Measurements from ENCODE around the gene FGR. TPM values are rescaled to one million over a fixed set of nuclear protein-coding genes. Genes with fewer than 3 reads are reported as not detected.
"Not testable (repeated sequence)": the region's sequence is repeated elsewhere in the genome, so short reads cannot be mapped to it uniquely, and the experiment has no call there.

FGR gene
- polyA plus RNA-seq, result 100 to 1,000 TPM; 350 to 654 (median 572) TPM

GRCh38 chr1:27634985-27635367 is at the start of gene FGR:
Gene FGR, minus strand, starts transcription at chr1:27635185. Its CDS starts 11,269 bp downstream, at chr1:27623916.
- H3K4me1 Mint-ChIP-seq, result peaks cover 68 to 78% of the 10 kb centered on the region in 2 donors
- DNase-seq, result peak in 1 of 3 donors; percentile 36
- H3K36me3 Mint-ChIP-seq, result no peaks in the 10 kb centered on the region

GRCh38 chr1:27684176-27684575 is 49.2 kb upstream of the FGR start:
- H3K27ac Mint-ChIP-seq, result no peak overlapping the region
- no peaks in the 10 kb centered on the region for H3K4me1 Mint-ChIP-seq
- peaks cover 11 to 28% (median 16%) of the 10 kb centered on the region in 6 donors for H3K9me3 Mint-ChIP-seq

More at GRCh38 chr1:27634985-27635367, at the start of gene FGR:
- no peaks in the 10 kb centered on the region for H3K9me3 Mint-ChIP-seq
- H3K27me3 Mint-ChIP-seq (ENCODE audit: low read depth in 3 of 3), result peaks cover 4 to 26% (median 9%) of the 10 kb centered on the region in 3 donors
- H3K27ac Mint-ChIP-seq, result peak within 1 kb of the TSS; percentile 86 to 97 (median 93)
- peak within 1 kb of the TSS; percentile 81 to 89 (median 86) for H3K4me3 Mint-ChIP-seq

GRCh38 chr1:27682351-27682944 is 47.5 kb upstream of the FGR start:
- H3K9me3 Mint-ChIP-seq, result peaks cover 11 to 32% (median 17%) of the 10 kb centered on the region in 6 donors
- peaks cover 9 to 10% (median 9%) of the 10 kb centered on the region in 3 donors for H3K36me3 Mint-ChIP-seq
- H3K4me1 Mint-ChIP-seq, result no peaks in the 10 kb centered on the region
- H3K27me3 Mint-ChIP-seq (ENCODE audit: low read depth in 3 of 3), result peaks cover 3 to 6% (median 4%) of the 10 kb centered on the region in 3 donors
- H3K4me3 Mint-ChIP-seq, result no peak overlapping the region
- H3K27ac Mint-ChIP-seq, result no peak overlapping the region
- no peak for DNase-seq

More at GRCh38 chr1:27684176-27684575, 49.2 kb upstream of the FGR start:
- H3K4me3 Mint-ChIP-seq, result no peak overlapping the region
- peaks cover 4 to 7% (median 5%) of the 10 kb centered on the region in 3 donors for H3K27me3 Mint-ChIP-seq (ENCODE audit: low read depth in 3 of 3)
- DNase-seq, result no peak
- peaks cover 9 to 10% (median 9%) of the 10 kb centered on the region in 3 donors for H3K36me3 Mint-ChIP-seq

GRCh38 chr1:27681580-27681979 is 46.6 kb upstream of the FGR start:
- not testable (repeated sequence) for H3K4me3 Mint-ChIP-seq; DNase-seq; H3K27ac Mint-ChIP-seq; H3K27me3 Mint-ChIP-seq (ENCODE audit: low read depth in 3 of 3); H3K36me3 Mint-ChIP-seq; H3K4me1 Mint-ChIP-seq
- peaks cover 11 to 32% (median 17%) of the 10 kb centered on the region in 6 donors for H3K9me3 Mint-ChIP-seq

GRCh38 chr1:27680225-27680791 is 45.3 kb upstream of the FGR start:
- H3K36me3 Mint-ChIP-seq, H3K4me3 Mint-ChIP-seq: not testable (repeated sequence)

GRCh38 chr1:27678747-27679146 is 43.8 kb upstream of the FGR start:
- H3K27ac Mint-ChIP-seq, result no peak overlapping the region

More at GRCh38 chr1:27680225-27680791, 45.3 kb upstream of the FGR start:
- DNase-seq; H3K4me1 Mint-ChIP-seq; H3K27ac Mint-ChIP-seq; H3K27me3 Mint-ChIP-seq (ENCODE audit: low read depth in 3 of 3): not testable (repeated sequence)
- H3K9me3 Mint-ChIP-seq, result peaks cover 11 to 32% (median 17%) of the 10 kb centered on the region in 6 donors

GRCh38 chr1:27676410-27676809 is 41.4 kb upstream of the FGR start:
- no peak for DNase-seq
- peaks cover 10 to 18% of the 10 kb centered on the region in 2 donors for H3K4me1 Mint-ChIP-seq
- H3K4me3 Mint-ChIP-seq, result no peak overlapping the region
- H3K36me3 Mint-ChIP-seq, result peaks cover 1 to 2% (median 2%) of the 10 kb centered on the region in 3 donors
- no peak overlapping the region for H3K27ac Mint-ChIP-seq
- peaks cover 5 to 18% (median 7%) of the 10 kb centered on the region in 6 donors for H3K9me3 Mint-ChIP-seq
- peaks cover 0 to 8% (median 4%) of the 10 kb centered on the region in 3 donors for H3K27me3 Mint-ChIP-seq (ENCODE audit: low read depth in 3 of 3)

More at GRCh38 chr1:27678747-27679146, 43.8 kb upstream of the FGR start:
- Mint-ChIP-seq H3K36me3 (peaks cover 9 to 10% (median 9%) of the 10 kb centered on the region in 3 donors), H3K4me1 (no peaks in the 10 kb centered on the region), H3K9me3 (peaks cover 11 to 32% (median 17%) of the 10 kb centered on the region in 6 donors), H3K27me3 (ENCODE audit: low read depth in 3 of 3) (peaks cover 0 to 2% (median 2%) of the 10 kb centered on the region in 3 donors), H3K4me3 (no peak overlapping the region)
- DNase-seq, result no peak

- H3K9me3 Mint-ChIP-seq, result no peaks in the 10 kb centered on the region
- H3K27me3 Mint-ChIP-seq (ENCODE audit: low read depth in 3 of 3), result peaks cover 0 to 9% (median 4%) of the 10 kb centered on the region in 3 donors
- H3K4me1 Mint-ChIP-seq, result peaks cover 32 to 43% of the 10 kb centered on the region in 2 donors
- H3K36me3 Mint-ChIP-seq, result no peaks in the 10 kb centered on the region
- no peak for DNase-seq
- H3K4me3 Mint-ChIP-seq, result peak overlapping the region; percentile 93 to 97 (median 96)
- H3K27ac Mint-ChIP-seq, result peak overlapping the region; percentile 89 to 99 (median 98)
Measured at GRCh38 chr1:27672750-27673112, 37.7 kb upstream of the FGR start.

- Mint-ChIP-seq H3K4me3 (peak within 1 kb of the TSS; percentile 93 to 97 (median 96)), H3K4me1 (peaks cover 32 to 43% of the 10 kb centered on the region in 2 donors), H3K36me3 (peaks cover 0 to 5% (median 4%) of the 10 kb centered on the region in 3 donors), H3K9me3 (no peaks in the 10 kb centered on the region), H3K27ac (peak within 1 kb of the TSS; percentile 89 to 99 (median 98)), H3K27me3 (ENCODE audit: low read depth in 3 of 3) (peaks cover 0 to 9% (median 4%) of the 10 kb centered on the region in 3 donors)
- DNase-seq, result peak; percentile 82 to 84 (median 84)
Measured at GRCh38 chr1:27671964-27672749, 37.2 kb upstream of the FGR start, which contains the start of gene IFI6. Gene IFI6, minus strand, starts transcription at chr1:27672192. Its CDS starts 2,878 bp downstream, at chr1:27669314.

GRCh38 chr1:27669876-27670275 is 34.9 kb upstream of the FGR start:
- no peak for DNase-seq
- peaks cover 32 to 43% of the 10 kb centered on the region in 2 donors for H3K4me1 Mint-ChIP-seq
- peaks cover 0 to 9% (median 4%) of the 10 kb centered on the region in 3 donors for H3K27me3 Mint-ChIP-seq (ENCODE audit: low read depth in 3 of 3)
- H3K4me3 Mint-ChIP-seq, result peak overlapping the region; percentile 60 to 82 (median 77)
- H3K27ac Mint-ChIP-seq, result peak overlapping the region in 5 of 6 donors; percentile 76 to 91 (median 83)
- no peaks in the 10 kb centered on the region for H3K9me3 Mint-ChIP-seq
- peaks cover 0 to 17% (median 16%) of the 10 kb centered on the region in 3 donors for H3K36me3 Mint-ChIP-seq

GRCh38 chr1:27668808-27669723 is 34.1 kb upstream of the FGR start:
- Mint-ChIP-seq H3K4me3 (peak overlapping the region; percentile 60 to 82 (median 77)), H3K27me3 (ENCODE audit: low read depth in 3 of 3) (peaks cover 0 to 9% (median 4%) of the 10 kb centered on the region in 3 donors), H3K4me1 (peaks cover 33 to 43% of the 10 kb centered on the region in 2 donors), H3K36me3 (peaks cover 0 to 17% (median 16%) of the 10 kb centered on the region in 3 donors), H3K9me3 (no peaks in the 10 kb centered on the region), H3K27ac (peak overlapping the region; percentile 68 to 91 (median 82))
- peak; percentile 76 to 81 (median 78) for DNase-seq

GRCh38 chr1:27668121-27668807 is 33.3 kb upstream of the FGR start:
- Mint-ChIP-seq H3K27me3 (ENCODE audit: low read depth in 3 of 3) (peaks cover 0 to 9% (median 4%) of the 10 kb centered on the region in 3 donors), H3K4me3 (no peak overlapping the region), H3K4me1 (peaks cover 38 to 48% of the 10 kb centered on the region in 2 donors), H3K36me3 (peaks cover 0 to 17% (median 16%) of the 10 kb centered on the region in 3 donors), H3K9me3 (no peaks in the 10 kb centered on the region), H3K27ac (no peak overlapping the region)
- DNase-seq, result no peak

Data from immature natural killer cell (primary cell).